ENCODE data around the gene MTCH1.

The MTCH1 gene

GRCh38 chr6:36970892-36971842 is 14.8 kb downstream of the MTCH1 start:
- no peak for DNase-seq (ENCODE audit: low read depth)

GRCh38 chr6:36969988-36970891 is 15.8 kb downstream of the MTCH1 start:
- DNase-seq (ENCODE audit: low read depth): no peak

GRCh38 chr6:36969240-36969691 is 16.7 kb downstream of the MTCH1 start:
- DNase-seq (ENCODE audit: low read depth): no peak

- no peak for DNase-seq (ENCODE audit: low read depth)
Observed at GRCh38 chr6:36968266-36968977, 17.6 kb downstream of the MTCH1 start.

GRCh38 chr6:36967757-36968156 is 18.2 kb downstream of the MTCH1 start:
- no peak for DNase-seq (ENCODE audit: low read depth)

DNA sequence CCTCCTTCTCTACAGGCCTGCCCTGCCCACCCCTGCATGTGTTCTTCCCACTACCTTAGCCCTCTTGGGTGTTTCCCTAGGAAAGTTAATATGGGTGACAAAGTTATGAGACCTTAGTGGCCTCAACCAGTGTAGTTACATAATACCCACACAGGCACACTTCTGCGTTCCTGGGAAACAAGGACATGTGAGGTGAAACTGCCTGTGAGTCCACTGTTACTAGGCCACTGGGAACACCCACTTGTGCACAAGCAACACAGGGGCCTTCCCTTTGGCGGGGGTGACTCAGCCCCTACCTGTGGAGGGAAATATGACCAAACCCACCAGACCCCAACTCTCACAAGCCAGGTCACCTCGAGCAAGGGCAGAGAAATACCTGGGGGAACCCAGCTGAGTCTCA is 18.7 kb downstream of the MTCH1 start:
- DNase-seq (ENCODE audit: low read depth): no peak

- DNase-seq (ENCODE audit: low read depth): no peak
Observed at GRCh38 chr6:36964908-36965307, 21.1 kb downstream of the MTCH1 start.

- no peak for DNase-seq (ENCODE audit: low read depth)
Observed at GRCh38 chr6:36964349-36964748, 21.6 kb downstream of the MTCH1 start.

DNA sequence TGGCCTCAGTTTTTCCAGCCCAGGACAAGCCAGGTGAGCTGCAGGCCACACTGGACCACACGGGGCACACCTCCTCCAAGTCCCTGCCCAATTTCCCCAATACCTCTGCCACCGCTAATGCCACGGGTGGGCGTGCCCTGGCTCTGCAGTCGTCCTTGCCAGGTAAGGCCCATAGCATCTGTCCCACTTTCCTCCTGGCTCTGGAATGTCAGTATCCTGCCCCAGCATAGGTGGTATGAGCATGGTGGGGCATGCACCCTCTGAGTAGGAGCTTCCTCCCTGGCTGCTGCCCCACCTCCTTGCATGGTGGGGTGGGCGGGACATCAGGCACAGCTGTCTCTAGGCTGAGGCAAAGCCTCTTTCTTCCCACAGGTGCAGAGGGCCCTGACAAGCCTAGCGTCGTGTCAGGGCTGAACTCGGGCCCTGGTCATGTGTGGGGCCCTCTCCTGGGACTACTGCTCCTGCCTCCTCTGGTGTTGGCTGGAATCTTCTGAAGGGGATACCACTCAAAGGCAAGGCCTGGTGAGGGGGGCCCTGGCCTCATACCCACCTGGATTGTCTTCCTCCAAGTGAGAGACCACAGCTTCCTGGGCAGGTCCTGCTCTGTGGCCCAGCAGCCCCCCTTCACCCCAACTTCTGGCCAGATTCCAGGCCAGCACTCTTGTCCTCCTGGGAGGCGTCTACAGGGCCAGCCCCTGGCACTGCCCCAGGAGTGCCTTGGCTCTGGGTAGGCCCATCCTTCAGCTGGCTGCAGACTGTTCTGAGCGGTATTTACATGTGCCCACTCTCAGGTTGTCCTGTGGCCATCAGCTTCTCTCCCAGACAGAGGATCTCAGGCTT is 22.3 kb downstream of the MTCH1 start:
- DNase-seq (ENCODE audit: low read depth): peak; percentile 24

GRCh38 chr6:36962874-36963273 is 23.1 kb downstream of the MTCH1 start:
- peak; percentile 46 for DNase-seq (ENCODE audit: low read depth)

GRCh38 chr6:36961441-36962435 is 24.3 kb downstream of the MTCH1 start:
- DNase-seq (ENCODE audit: low read depth): no peak

- no peak for DNase-seq (ENCODE audit: low read depth)
Observed at GRCh38 chr6:36959555-36960250, 26.3 kb downstream of the MTCH1 start.

GRCh38 chr6:36958775-36959554 is 27.0 kb downstream of the MTCH1 start:
- DNase-seq (ENCODE audit: low read depth): no peak

GRCh38 chr6:36957773-36958271 is 28.2 kb downstream of the MTCH1 start:
- no peak for DNase-seq (ENCODE audit: low read depth)

- no peak for DNase-seq (ENCODE audit: low read depth)
Observed at GRCh38 chr6:36956446-36956820, 29.6 kb downstream of the MTCH1 start.

DNA sequence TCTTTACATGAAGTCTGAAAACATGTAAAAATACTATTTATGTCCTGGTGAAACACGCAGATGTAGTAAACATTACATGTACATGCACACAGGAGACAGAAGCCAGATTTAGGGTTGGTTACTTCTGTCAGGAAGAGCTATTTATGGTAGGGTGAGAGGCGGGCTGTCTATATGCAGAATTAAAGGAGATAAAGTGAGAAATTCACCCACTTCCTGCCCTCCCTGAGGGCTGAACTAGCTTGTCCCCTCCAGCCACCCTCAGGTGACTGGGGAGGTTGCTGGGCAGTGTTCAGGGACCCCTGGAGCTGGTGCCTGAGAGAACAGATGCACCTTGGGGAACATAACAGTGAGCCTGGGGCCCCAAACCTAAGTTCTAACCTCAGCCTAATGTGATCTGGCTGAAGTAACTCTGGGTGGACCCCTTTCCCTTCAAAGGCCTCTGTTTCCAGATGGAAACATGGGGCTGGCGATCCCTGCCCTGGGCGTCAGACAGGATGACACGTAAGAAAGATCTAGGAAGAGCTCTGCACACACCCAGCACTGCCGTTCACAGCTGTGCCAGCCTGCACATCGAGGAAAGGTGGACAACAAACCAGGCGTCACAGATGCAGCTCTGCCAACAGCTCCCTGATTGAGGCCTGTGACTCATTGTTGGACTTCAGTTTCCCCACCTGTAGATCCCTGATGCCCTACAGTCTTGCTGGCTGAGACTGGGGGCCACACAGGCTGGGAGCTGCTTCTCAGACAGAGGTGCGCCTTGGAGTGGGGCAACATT is 30.1 kb downstream of the MTCH1 start:
- DNase-seq (ENCODE audit: low read depth): no peak

- no peak for DNase-seq (ENCODE audit: low read depth)
Observed at GRCh38 chr6:36955136-36955535, 30.9 kb downstream of the MTCH1 start.
